ENCODE data around the gene FBH1.

GRCh38 chr10:5937016-5937415 is 47.0 kb downstream of the FBH1 start:
- TF ChIP-seq CTCF (IDR thresholded peaks at IDR 0.05; ENCODE audit: low read depth, low read length, missing input control) = no peak
- no peak for TF ChIP-seq GABPA (IDR thresholded peaks at IDR 0.05 in 1 of 2, conservative IDR thresholded peaks at IDR 0.05 in 1 of 2)
- TF ChIP-seq RAD21 (IDR thresholded peaks at IDR 0.05) = no peak
- no peak for TF ChIP-seq JUND (IDR thresholded peaks at IDR 0.05)
- TF ChIP-seq MAX (IDR thresholded peaks at IDR 0.05) = no peak
- TF ChIP-seq EGR1 (IDR thresholded peaks at IDR 0.05; ENCODE audit: low read depth in 2 of 2) = no peak
